Islet of Langerhans (tissue), 1 donor: ENCODE data around the gene OBP2B.
"Not testable (repeated sequence)": the region's sequence is repeated elsewhere in the genome, so short reads cannot be mapped to it uniquely, and the experiment has no call there.

Source experiments
- FAIRE-seq: peaks from one replicate; lab custom pipeline; 2011; peaks lifted over from hg19 to GRCh38; lab: Jason Lieb, UNC

Gene OBP2B, protein sequence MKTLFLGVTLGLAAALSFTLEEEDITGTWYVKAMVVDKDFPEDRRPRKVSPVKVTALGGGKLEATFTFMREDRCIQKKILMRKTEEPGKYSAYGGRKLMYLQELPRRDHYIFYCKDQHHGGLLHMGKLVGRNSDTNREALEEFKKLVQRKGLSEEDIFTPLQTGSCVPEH

GRCh38 chr9:133208880-133209300 is at the start of gene OBP2B:
Gene OBP2B (minus strand): TSS chr9:133209250. CDS start chr9:133209199, 51 bp downstream.
- not testable (repeated sequence) for FAIRE-seq

- FAIRE-seq: no peak
Measured at GRCh38 chr9:133258061-133259015, 49.3 kb upstream of the OBP2B start.

- FAIRE-seq: no peak
Measured at GRCh38 chr9:133257465-133257956, 48.5 kb upstream of the OBP2B start.

- FAIRE-seq: no peak
Measured at GRCh38 chr9:133256686-133257091, 47.6 kb upstream of the OBP2B start.

- FAIRE-seq: no peak
Measured at GRCh38 chr9:133256136-133256461, 47.0 kb upstream of the OBP2B start.

DNA sequence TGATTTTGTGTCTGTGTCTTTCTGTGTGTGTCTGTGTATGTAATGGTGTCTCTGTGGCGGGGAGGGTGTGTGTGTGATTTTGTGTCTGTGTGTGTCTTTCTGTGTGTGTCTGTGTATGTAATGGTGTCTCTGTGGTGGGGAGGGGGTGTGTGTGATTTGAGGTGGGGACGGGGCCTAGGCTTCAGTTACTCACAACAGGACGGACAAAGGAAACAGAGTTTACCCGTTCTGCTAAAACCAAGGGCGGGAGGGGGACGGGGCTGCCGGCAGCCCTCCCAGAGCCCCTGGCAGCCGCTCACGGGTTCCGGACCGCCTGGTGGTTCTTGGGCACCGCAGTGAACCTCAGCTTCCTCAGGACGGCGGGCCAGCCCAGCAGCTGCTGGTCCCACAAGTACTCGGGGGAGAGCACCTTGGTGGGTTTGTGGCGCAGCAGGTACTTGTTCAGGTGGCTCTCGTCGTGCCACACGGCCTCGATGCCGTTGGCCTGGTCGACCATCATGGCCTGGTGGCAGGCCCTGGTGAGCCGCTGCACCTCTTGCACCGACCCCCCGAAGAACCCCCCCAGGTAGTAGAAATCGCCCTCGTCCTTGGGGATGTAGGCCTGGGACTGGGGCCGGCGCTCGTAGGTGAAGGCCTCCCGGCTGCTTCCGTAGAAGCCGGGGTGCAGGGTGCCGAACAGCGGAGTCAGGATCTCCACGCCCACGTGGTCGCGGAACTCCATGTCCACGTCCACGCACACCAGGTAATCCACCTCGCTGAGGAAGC is 46.5 kb upstream of the OBP2B start:
- FAIRE-seq: no peak

DNA sequence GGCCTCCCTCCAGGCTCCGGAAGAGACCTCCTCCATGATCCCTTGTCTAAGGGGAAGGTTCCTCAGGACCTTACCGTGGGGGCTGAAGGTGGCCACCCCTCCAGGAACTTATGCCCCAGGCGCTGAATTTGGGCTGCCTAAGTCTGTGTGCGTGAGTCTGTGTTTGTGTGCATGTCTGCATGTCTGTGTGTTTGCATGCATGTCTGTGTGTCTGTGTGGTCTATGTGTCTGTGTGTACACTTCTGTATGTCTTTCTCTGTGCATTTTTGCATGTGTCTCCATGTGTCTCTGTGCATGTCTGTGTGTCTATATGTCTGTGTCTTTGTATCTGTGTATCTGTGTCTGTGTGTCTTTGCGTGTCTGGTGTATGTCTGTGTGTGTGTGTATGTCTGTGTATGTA is 45.4 kb upstream of the OBP2B start:
- no peak for FAIRE-seq

DNA sequence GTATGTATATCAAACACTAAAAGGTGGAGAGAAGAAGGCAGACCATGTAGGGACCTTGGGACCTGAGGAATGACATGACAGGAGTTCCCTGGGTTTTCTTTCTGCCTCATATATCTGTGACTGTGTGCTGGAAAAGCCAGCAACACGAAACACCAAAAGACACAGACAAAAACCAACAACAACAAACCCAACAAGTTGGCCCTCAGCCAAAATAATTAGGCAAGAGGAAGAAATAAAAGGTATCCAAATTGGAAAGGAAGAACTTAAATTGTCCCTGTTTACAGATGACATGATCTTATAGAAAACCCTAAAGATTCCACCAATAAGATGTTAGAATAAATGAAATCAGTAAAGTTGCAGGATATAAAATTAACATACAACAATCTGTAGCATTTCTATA is 44.2 kb upstream of the OBP2B start:
- FAIRE-seq: no peak

- no peak for FAIRE-seq
Measured at GRCh38 chr9:133252301-133253020, 43.4 kb upstream of the OBP2B start.

GRCh38 chr9:133251773-133252172 is 42.7 kb upstream of the OBP2B start:
- no peak for FAIRE-seq

GRCh38 chr9:133251221-133251620 is 42.2 kb upstream of the OBP2B start:
- FAIRE-seq: not testable (repeated sequence)

DNA sequence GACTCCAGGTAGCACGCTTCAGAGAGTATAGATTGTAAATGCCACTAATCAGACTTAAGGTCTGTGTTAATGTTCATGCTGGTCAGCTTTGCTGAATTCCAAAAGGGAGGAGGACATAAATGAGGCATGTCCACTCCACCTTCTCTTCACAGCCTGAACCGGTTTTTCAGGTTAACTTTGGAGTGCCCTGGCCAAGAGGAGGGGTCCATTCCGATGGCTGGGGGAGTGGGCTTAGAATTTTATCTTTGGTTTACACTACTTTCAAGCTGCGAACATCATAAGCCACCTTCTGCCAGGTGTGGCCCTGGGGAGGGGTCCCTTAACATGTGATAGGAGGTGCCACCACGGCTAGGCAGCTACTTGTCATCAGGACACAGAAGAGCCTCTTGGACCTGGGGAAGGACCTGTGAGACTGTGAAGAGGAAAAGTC is 41.7 kb upstream of the OBP2B start:
- no peak for FAIRE-seq

DNA sequence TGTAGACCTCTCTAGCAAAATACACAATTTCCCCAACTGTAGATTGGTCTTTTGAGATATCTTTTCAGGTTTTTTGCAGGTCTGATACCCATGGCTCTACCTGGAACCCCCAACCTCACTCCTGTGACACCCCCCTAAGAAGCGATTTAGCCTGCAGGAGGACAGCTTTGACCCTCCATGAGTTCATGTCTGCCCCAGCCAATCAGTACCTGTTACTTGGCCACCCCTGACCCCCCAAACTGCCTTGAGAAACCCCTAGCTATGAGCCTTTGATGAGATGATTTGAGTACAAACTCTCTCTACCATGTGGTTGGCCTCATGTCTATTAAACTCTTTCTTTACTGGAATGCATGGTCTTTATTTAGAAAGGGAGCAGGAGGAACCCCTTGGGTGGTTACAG is 40.3 kb upstream of the OBP2B start:
- no peak for FAIRE-seq

- FAIRE-seq: no peak
Measured at GRCh38 chr9:133248726-133249295, 39.8 kb upstream of the OBP2B start.

- FAIRE-seq: no peak
Measured at GRCh38 chr9:133247632-133248031, 38.6 kb upstream of the OBP2B start.

- no peak for FAIRE-seq
Measured at GRCh38 chr9:133246991-133247390, 37.9 kb upstream of the OBP2B start.

- FAIRE-seq: no peak
Measured at GRCh38 chr9:133246562-133246961, 37.5 kb upstream of the OBP2B start.

DNA sequence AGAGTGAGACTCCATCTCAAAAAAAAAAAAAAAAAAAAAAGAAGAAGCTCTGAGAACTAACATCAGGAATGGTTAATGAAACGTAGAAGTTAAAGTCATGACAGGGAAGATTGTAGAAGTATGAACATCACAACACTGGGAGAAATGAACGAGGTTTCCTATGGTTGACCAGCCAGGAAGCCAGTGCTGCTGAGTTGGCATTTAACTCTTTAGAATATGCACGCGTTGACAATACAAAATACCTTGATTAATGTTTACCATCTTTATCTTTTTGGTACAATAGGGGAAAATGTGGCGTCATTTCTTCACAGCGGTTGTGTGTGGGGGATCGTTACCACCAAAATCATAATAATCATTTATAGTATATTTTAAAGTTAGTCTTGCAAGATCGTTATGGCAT is 33.9 kb upstream of the OBP2B start:
- FAIRE-seq: no peak

GRCh38 chr9:133242241-133242640 is 33.2 kb upstream of the OBP2B start:
- no peak for FAIRE-seq

DNA sequence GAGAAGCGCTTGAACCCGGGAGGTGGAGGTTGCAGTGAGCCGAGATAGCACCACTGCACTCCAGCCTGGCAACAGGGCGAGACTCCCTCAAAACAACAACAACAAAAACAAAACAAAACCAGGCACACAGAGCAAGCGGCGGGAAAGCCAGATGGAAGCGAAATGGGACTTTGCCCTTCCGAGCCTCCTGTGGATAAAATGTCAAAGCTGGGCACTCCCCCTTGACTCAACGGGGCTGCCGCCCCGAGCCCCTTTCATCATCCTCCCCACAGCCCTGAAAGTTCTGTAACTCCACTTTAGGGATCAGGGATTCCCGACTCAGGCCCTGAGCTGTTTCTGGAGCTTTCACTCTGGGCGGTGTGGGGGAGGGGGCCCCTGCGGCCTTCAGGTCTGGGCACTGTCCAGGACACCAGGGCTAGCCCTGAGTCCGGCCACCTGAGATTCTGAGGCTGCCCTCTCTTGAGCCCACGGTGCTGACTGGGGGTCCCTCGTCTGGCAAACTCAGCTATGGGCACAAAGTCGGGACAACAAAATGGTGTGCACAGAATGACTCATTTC is 30.6 kb upstream of the OBP2B start:
- FAIRE-seq: no peak

DNA sequence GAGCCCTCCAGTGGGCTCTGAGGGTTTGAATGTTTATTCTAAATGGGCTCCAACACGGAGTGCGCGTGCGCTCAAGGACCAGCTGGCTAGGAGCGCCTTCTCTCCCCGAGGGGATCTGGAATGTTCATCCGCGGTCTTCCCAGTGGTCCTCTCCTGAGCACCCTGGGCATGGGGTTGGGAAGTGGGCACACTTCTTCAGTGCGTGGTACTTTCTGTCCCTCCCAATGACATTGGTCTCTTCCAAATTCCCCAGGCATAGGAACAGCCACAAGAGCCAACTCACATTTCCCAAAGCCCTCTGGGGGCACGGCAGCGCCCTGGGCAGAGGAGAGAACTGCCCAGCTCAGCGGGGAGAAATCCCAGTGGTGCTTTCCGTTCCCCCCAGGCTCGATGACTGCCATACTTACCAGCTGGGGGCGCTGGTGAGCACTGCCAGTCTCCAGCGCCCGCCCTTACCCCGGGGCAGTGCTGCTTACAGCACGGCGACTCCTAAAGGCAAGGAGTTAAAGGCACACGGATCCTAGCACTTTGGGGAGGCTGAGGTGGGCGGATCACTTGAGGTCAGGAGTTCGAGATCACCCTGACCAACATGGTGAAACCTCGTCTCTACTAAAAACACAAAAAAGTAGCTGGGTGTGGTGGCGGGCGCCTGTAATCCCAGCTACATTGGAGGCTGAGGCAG is 29.9 kb upstream of the OBP2B start:
- no peak for FAIRE-seq
